Ascending aorta (tissue), 2 donors: ENCODE measurements around the gene SCLY. TPM values are rescaled to one million over a fixed set of nuclear protein-coding genes. Genes with fewer than 3 reads are reported as not detected.
"Not testable (repeated sequence)": the region's sequence is repeated elsewhere in the genome, so short reads cannot be mapped to it uniquely, and the experiment has no call there.

Source experiments
- DNase-seq, 2 donors: peaks; one replicate each; pipeline ENCODE4 v3.0.0-alpha.2; 2019; ENCODE audit warnings: low spot score in 2 of 2
- H3K27ac ChIP-seq, 2 donors: fragments of 200-600 bp; sonication (generic); one replicate each; pipeline ENCODE4 v1.5.1; 2016 to 2017; ENCODE audit warnings: mild to moderate bottlenecking in 1 of 2
- H3K27me3 ChIP-seq: fragments of 200-600 bp; sonication (generic); one replicate; pipeline ENCODE4 v1.5.1; 2017
- H3K36me3 ChIP-seq, 2 donors: fragments of 200-600 bp; sonication (generic); one replicate each; pipeline ENCODE4 v1.5.1; 2016
- H3K4me1 ChIP-seq, 2 donors: fragments of 200-600 bp; sonication (generic); one replicate each; pipeline ENCODE4 v1.5.1; 2016 to 2017; ENCODE audit warnings: mild to moderate bottlenecking in 1 of 2
- H3K4me3 ChIP-seq, 2 donors: fragments of 200-600 bp; sonication (generic); one replicate each; pipeline ENCODE4 v1.5.1; 2016 to 2017; ENCODE audit warnings: mild to moderate bottlenecking in 1 of 2
- H3K9me3 ChIP-seq, 2 donors: fragments of 200-600 bp; sonication (generic); one replicate each; pipeline ENCODE4 v1.5.1; 2016
- intact Hi-C: fragments of 100-400 bp; cut with DNase I; formaldehyde crosslinking; loops from one replicate; pipeline ENCODE4 v1.15.1; 2023
- total RNA-seq: library from RNA; depleted of rRNA; stranded (reverse); fragments of >200 nt; gene quantifications from one replicate; pipeline ENCODE4 v1.1.0, GENCODE V29; 2016
- TF ChIP-seq, protein P1 (sequence below), 3 experiments: fragments of 200-600 bp in 2 of 3; fragments of 450-650 bp in 1 of 3; sonication (generic) in 2 of 3; IDR thresholded peaks; one replicate each; pipeline ENCODE4 v1.5.1; 2016 to 2019; ENCODE audit warnings: antibody characterized with exemption in 3 of 3, mild to moderate bottlenecking in 1 of 3, moderate library complexity in 1 of 3

The SCLY gene
- total RNA-seq, 1 donor from 2014 or later: 87.5 TPM

- peaks cover 5 to 17% of the 10 kb centered on the region in 2 donors for H3K4me1 ChIP-seq
- no peaks in the 10 kb centered on the region for H3K27me3 ChIP-seq
- H3K27ac ChIP-seq: peak overlapping the region; percentile 70 to 82
- TF ChIP-seq, protein P1, sequence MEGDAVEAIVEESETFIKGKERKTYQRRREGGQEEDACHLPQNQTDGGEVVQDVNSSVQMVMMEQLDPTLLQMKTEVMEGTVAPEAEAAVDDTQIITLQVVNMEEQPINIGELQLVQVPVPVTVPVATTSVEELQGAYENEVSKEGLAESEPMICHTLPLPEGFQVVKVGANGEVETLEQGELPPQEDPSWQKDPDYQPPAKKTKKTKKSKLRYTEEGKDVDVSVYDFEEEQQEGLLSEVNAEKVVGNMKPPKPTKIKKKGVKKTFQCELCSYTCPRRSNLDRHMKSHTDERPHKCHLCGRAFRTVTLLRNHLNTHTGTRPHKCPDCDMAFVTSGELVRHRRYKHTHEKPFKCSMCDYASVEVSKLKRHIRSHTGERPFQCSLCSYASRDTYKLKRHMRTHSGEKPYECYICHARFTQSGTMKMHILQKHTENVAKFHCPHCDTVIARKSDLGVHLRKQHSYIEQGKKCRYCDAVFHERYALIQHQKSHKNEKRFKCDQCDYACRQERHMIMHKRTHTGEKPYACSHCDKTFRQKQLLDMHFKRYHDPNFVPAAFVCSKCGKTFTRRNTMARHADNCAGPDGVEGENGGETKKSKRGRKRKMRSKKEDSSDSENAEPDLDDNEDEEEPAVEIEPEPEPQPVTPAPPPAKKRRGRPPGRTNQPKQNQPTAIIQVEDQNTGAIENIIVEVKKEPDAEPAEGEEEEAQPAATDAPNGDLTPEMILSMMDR (IDR thresholded peaks at IDR 0.05): no peak
- peak overlapping the region; percentile 85 to 92 for H3K4me3 ChIP-seq
- DNase-seq: peak in 1 of 2 donors; percentile 65
- H3K36me3 ChIP-seq: peaks cover 0 to 6% of the 10 kb centered on the region in 2 donors
- intact Hi-C loops: loop anchor here (1.0 to 2.0 kb wide), 6 partner anchors 63 to 203 kb away; partner anchors contain the start of genes HES6 and KLHL30
- no peaks in the 10 kb centered on the region for H3K9me3 ChIP-seq
Measured at GRCh38 chr2:238061315-238062202, 758 bp downstream of the SCLY start.

DNA sequence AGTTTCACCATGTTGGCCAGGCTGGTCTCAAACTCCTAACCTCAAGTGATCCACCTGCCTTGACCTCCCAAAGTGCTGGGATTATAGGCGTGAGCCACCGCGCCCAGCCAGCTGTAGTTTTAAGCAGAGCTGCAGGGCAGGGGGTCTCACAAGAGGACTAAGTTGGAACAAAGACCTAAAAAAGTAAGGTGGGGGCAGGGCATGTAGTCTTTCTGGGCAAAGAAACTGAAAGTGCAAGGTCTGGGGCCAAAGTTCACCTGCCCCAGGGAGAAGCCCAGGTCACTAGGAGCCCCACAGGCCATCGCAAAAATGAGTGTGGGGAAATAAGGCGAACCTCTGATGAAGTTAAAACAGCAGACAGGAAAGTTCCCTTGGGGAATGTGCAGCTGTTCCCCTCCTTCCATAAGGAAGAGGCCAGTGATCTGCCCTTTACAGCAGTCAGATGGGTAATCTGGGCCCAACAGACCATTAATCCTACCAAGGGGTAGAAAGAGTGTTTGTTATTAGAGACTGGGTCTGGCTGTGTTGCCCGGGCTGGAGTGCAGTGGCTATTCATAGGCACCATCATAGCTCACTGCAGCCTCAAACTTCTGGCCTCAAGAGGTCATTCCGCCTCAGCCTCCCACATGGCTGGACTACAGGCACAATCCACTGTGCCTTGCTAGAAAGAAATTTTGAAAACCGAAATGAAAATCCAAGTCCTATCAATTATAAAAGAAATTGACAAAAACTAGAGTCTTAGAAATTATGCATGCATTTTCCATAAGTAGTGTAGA, 2.8 kb downstream of the SCLY start:
- H3K27ac ChIP-seq: no peak overlapping the region
- no peaks in the 10 kb centered on the region for H3K27me3 ChIP-seq
- TF ChIP-seq, protein P1 (IDR thresholded peaks at IDR 0.05): no peak
- H3K4me3 ChIP-seq: no peak overlapping the region
- peaks cover 0 to 6% of the 10 kb centered on the region in 2 donors for H3K36me3 ChIP-seq
- intact Hi-C loops: no loop called here
- H3K9me3 ChIP-seq: no peaks in the 10 kb centered on the region
- no peak for DNase-seq
- H3K4me1 ChIP-seq: peaks cover 5 to 17% of the 10 kb centered on the region in 2 donors

DNA sequence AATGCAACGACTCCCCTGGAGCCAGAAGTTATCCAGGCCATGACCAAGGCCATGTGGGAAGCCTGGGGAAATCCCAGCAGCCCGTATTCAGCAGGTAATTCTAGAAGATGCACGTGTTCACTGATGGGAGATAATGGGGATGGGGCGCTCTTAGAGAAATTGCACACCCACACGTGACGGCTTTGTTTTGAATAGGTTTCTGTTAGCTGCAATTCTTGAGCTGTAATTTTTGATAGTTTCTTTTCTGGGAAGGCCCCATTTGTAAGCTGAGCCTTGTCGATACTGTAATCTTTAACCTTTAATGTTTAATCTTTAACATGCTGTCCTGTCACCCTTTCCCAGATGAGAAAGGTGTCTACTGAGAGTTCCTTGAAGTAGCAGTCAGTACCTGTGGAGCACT, 3.6 kb downstream of the SCLY start:
- Histone ChIP-seq H3K4me3 (no peak overlapping the region), H3K27me3 (no peaks in the 10 kb centered on the region), H3K27ac (no peak overlapping the region), H3K36me3 (peaks cover 4 to 6% of the 10 kb centered on the region in 2 donors), H3K4me1 (peaks cover 5 to 17% of the 10 kb centered on the region in 2 donors), H3K9me3 (no peaks in the 10 kb centered on the region)
- intact Hi-C loops: no loop called here
- TF ChIP-seq, protein P1 (IDR thresholded peaks at IDR 0.05): no peak
- DNase-seq: no peak

GRCh38 chr2:238065071-238065846, 4.5 kb downstream of the SCLY start:
- Histone ChIP-seq H3K4me1 (peaks cover 5 to 8% of the 10 kb centered on the region in 2 donors), H3K27me3 (no peaks in the 10 kb centered on the region), H3K9me3 (no peaks in the 10 kb centered on the region), H3K36me3 (peaks cover 5 to 6% of the 10 kb centered on the region in 2 donors), H3K4me3 (no peak overlapping the region), H3K27ac (no peak overlapping the region)
- intact Hi-C loops: no loop called here
- TF ChIP-seq, protein P1 (IDR thresholded peaks at IDR 0.05): no peak
- DNase-seq: no peak

DNA sequence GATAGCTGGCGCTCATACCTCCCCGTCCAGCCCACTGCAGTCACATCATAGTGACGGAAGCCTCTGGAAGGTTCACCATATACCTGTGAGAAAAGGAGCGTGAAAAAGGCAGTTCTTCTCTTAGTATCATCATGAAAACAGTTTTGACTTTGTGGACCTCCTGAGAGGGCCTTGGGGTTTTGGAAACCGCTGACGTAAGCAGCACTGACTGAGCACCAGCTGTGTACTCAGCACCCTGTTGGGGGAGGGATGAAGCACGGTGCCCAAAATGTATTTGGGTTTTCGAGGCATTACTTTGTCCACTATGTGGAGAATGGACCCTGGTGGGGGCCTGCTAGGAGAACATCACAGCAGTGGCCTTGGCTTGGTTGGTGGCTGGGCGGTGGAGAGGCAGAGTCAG, 5.4 kb downstream of the SCLY start:
- intact Hi-C loops: no loop called here
- H3K9me3 ChIP-seq: no peaks in the 10 kb centered on the region
- H3K4me1 ChIP-seq: peaks cover 5 to 8% of the 10 kb centered on the region in 2 donors
- no peaks in the 10 kb centered on the region for H3K27me3 ChIP-seq
- peaks cover 5 to 14% of the 10 kb centered on the region in 2 donors for H3K36me3 ChIP-seq
- H3K4me3 ChIP-seq: no peak overlapping the region
- DNase-seq: no peak
- TF ChIP-seq, protein P1 (IDR thresholded peaks at IDR 0.05): no peak
- H3K27ac ChIP-seq: no peak overlapping the region

GRCh38 chr2:238066718-238067117, 5.9 kb downstream of the SCLY start:
- H3K4me3 ChIP-seq, DNase-seq, H3K4me1 ChIP-seq, intact Hi-C loops, H3K27me3 ChIP-seq, H3K9me3 ChIP-seq, H3K27ac ChIP-seq: not testable (repeated sequence)
- peaks cover 6 to 18% of the 10 kb centered on the region in 2 donors for H3K36me3 ChIP-seq
